ENCODE data around the gene LRRC10.

- TF ChIP-seq CTCF (IDR thresholded peaks at IDR 0.05): no peak
- no peak for TF ChIP-seq POLR2A (IDR thresholded peaks at IDR 0.05)
Observed at GRCh38 chr12:69616025-69616424, 5.3 kb upstream of the LRRC10 start.

Measured in breast epithelium (tissue), 3 donors.